ENCODE data around the gene SLC9A5.

GRCh38 chr16:67312719-67313118 is 63.9 kb downstream of the SLC9A5 start:
- TF ChIP-seq CTCF (IDR thresholded peaks at IDR 0.05; ENCODE audit: low read length) (no peak), EZH2 (IDR thresholded peaks at IDR 0.05; ENCODE audit: borderline replicate concordance, low read length) (no peak)
